ENCODE data around the gene AVPR1A. TPM values are rescaled to one million over a fixed set of nuclear protein-coding genes. Genes with fewer than 3 reads are reported as not detected.

Gene AVPR1A
- 0.13 TPM in 1 of 2 replicates, not detected in the other for total RNA-seq

GRCh38 chr12:63150713-63151622, at the start of gene AVPR1A:
Gene AVPR1A (minus strand): TSS chr12:63151201. CDS start chr12:63150836, 365 bp downstream.

Other genes starting within 250 kb of the AVPR1A start
- gene PPM1H, start 216.1 kb downstream of the AVPR1A start, total RNA-seq, result 9.7 and 17.8 TPM in 2 replicates